ENCODE results near the gene CHD3.

- TF ChIP-seq, protein P1, sequence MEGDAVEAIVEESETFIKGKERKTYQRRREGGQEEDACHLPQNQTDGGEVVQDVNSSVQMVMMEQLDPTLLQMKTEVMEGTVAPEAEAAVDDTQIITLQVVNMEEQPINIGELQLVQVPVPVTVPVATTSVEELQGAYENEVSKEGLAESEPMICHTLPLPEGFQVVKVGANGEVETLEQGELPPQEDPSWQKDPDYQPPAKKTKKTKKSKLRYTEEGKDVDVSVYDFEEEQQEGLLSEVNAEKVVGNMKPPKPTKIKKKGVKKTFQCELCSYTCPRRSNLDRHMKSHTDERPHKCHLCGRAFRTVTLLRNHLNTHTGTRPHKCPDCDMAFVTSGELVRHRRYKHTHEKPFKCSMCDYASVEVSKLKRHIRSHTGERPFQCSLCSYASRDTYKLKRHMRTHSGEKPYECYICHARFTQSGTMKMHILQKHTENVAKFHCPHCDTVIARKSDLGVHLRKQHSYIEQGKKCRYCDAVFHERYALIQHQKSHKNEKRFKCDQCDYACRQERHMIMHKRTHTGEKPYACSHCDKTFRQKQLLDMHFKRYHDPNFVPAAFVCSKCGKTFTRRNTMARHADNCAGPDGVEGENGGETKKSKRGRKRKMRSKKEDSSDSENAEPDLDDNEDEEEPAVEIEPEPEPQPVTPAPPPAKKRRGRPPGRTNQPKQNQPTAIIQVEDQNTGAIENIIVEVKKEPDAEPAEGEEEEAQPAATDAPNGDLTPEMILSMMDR (IDR thresholded peaks at IDR 0.05): no peak
- no peak for TF ChIP-seq EZH2 (IDR thresholded peaks at IDR 0.05; ENCODE audit: borderline replicate concordance, insufficient read depth, low read depth, low read length, poor library complexity, severe bottlenecking)
These were observed 62.0 kb downstream of the CHD3 start for GRCh38 chr17:7950578-7950977.

Data from B cell (primary cell).